ENCODE results near the gene TEDC2.

TEDC2 gene

DNA sequence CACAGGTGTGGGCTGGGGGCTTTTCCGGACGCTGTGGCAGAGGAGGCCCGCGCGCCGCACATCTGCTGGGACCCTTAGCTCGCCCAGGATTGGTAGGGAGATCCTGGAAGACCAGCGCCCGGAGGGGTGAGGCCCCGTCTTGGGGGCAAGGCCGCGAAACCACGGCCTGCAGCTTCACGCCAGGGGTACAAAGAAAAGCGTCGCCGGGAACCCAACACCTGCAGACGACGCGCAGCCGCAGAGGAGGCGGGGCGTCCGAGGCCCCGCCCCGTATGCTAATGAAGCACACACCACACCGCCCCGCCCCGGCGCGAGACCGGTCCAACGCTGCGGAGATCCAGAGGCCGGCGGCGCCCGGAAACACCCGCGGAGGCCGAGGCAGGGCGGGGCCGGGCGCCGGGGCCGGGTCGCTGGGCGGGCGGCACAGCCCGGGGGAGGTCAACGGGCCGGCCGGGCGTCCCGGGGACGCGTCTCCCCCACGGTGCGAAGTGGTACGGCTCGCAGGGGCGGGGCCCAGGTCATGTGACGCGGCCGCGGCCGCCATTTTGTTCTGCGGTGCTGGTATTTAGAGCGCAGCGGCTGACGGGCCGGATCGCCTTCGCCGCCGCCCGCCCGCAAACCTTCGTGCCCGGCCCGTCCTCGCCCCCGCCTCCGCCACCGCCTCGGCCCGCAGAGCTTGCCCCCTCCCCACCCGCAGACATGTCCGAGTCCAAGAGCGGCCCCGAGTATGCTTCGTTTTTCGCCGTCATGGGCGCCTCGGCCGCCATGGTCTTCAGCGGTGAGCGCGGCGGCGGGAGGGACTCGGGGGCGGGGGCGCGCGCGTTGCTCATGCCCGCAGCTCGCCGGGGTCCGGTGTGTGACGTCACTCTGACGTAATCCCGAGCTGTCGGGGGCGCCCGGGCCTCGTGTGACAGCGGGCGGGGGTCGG, 53.8 kb downstream of the TEDC2 start, which contains the start of gene ATP6V0C:
ATP6V0C (plus strand) TSS at position 548 of the 928 bp plus-strand sequence; CDS start at position 700, 152 bp downstream.
- no peaks in the 10 kb centered on the region for H3K36me3 ChIP-seq (ENCODE audit: insufficient read depth, low read length)
- H3K27me3 ChIP-seq (ENCODE audit: control insufficient read depth in 1 of 2, insufficient read depth in 2 of 2, low read length in 2 of 2) = no peaks in the 10 kb centered on the region
- peak within 1 kb of the TSS; percentile 90 to 95 for H3K4me3 ChIP-seq (ENCODE audit: low read depth in 1 of 2, low read length in 2 of 2)
- no peaks in the 10 kb centered on the region for H3K9me3 ChIP-seq (ENCODE audit: low read length)
- peak within 1 kb of the TSS; percentile 90 for H3K27ac ChIP-seq (ENCODE audit: low read depth, low read length)
- H3K4me1 ChIP-seq (ENCODE audit: insufficient read depth, low read length) = peaks cover 60% of the 10 kb centered on the region
- peak within 1 kb of the TSS; percentile 99 for H3K9ac ChIP-seq (ENCODE audit: low read length)
